Esophagus squamous epithelium (tissue), 4 donors: ENCODE results near the gene CCDC30.

Experiments used
- CTCF ChIP-seq, 6 experiments: fragments of 450-650 bp in 4 of 6; fragments of 200-600 bp in 2 of 6; sonication (generic) in 2 of 6; IDR thresholded peaks; one replicate each; pipeline ENCODE4 v1.5.1; 2016 to 2019; ENCODE audit warnings: antibody characterized with exemption in 6 of 6, mild to moderate bottlenecking in 4 of 6, moderate library complexity in 4 of 6
- POLR2A ChIP-seq, 4 donors: fragments of 450-650 bp; IDR thresholded peaks; one replicate each; pipeline ENCODE4 v1.6.1; 2017; ENCODE audit warnings: antibody characterized with exemption in 4 of 4, mild to moderate bottlenecking in 4 of 4, moderate library complexity in 3 of 4

GRCh38 chr1:42592811-42593210, 129.7 kb downstream of the CCDC30 start:
- no peak for TF ChIP-seq CTCF (IDR thresholded peaks at IDR 0.05)
- TF ChIP-seq POLR2A (IDR thresholded peaks at IDR 0.05): no peak
